ENCODE measurements around the gene BORCS8.
"Not testable (repeated sequence)": the region's sequence is repeated elsewhere in the genome, so short reads cannot be mapped to it uniquely, and the experiment has no call there.

BORCS8 gene

DNA sequence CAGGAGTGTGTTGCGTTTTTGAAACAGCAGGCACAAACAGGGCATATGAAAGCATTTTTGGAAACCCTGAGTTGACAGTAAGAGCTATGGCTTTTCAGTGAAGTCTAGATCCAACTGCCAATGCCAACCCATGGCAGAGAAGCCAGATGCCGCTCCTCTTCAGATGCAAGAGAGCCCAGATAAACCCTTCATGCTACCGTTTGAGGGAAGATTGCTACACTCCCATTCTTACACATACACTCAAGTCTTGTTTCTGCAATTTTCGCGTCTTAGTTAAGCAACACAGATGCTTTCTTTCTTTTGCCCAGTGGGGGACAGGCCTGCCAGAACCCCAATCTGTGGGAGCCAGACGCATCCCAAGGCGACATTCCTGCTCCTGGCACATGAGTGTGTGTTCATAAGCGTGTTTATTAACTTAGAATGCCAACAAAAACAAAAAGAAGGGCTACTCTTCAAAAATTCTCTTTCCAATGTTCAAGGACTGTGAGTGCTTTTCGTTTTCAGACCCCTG is 10.4 kb downstream of the BORCS8 start:
- DNase-seq (ENCODE audit: low read depth in 4 of 4, low spot score in 1 of 4): no peak

DNA sequence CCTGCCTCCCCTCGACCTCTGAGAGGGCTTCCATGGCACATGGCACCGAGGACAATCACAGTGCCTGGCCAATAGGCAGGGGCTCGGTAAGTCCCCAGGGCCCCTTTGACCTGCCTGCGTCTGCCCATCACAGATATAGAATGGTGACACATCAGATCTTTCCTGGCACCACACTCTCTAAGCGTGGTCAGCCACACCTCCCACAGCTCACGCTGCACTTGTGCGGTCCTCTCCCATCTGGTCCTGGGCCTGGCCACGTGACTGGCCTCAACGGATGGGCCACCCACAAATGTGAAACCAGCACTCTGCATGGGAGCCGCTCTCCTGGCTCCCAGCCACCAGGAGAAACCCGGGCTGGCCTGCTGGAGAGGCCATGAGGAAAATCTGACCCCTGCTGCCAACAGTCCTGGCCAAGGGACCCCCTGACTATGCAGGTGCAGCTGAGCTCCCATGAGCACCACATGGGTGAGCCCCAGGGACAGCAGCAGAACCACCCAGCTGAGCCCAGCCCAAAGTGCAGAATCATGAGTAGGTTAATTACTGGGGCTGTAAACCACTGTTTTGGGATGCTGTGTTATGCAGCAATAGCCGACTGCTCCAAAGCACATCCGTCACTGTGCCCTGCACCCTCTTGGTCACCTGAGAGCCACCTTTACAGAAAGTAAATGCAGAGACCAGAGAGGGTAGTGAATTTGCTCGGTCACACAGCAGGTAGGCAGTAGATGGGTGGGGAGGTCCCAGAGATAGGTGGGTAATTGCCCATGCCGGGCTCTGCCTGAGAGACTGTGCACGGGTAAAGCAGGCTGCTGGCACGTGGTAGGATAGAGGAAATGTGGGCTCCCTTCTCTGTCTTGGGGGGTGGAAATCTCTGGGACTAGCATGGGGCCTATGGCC is 12.2 kb downstream of the BORCS8 start:
- DNase-seq (ENCODE audit: low read depth in 4 of 4, low spot score in 1 of 4): no peak

GRCh38 chr19:19176950-19177349 is 15.0 kb downstream of the BORCS8 start:
- DNase-seq (ENCODE audit: low read depth in 4 of 4, low spot score in 1 of 4): no peak

GRCh38 chr19:19173243-19173642 is 18.7 kb downstream of the BORCS8 start:
- DNase-seq (ENCODE audit: low read depth in 4 of 4, low spot score in 1 of 4): not testable (repeated sequence)

DNA sequence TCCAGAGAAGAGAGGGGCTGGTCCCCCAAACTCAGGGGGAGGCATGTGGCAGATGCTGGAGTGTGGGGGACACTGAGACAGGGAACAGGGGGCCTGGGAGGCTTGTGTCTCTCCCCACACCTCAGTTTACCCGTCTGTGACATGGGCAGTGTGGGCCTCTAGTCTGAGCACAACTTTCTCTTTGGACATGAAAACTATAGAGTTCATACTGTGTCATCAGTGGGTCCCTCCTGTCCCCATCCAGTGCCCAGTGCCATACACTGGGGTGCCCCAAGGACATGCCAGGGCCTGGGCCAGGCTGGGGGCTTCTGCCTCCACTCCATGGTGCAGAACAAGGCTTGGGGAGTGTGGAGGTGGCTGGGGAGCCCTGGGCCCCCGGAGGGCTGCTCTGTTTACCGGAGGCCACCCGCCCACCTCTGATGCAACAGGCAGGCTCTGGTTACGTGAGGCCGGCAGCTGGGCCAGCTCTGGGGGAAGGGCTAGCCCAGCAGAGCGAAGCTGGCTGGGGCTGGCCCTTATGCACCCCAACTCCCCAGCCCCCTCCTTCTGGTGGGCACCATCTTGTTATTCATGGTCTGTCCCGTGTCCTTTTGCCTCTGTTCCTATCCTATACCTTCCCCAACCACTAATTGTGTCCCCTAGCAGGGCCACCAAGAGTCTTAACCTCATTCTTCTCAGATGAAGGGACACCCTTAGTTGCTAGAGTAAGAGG is 20.0 kb downstream of the BORCS8 start:
- no peak for DNase-seq (ENCODE audit: low read depth in 4 of 4, low spot score in 1 of 4)

- no peak for DNase-seq (ENCODE audit: low read depth in 4 of 4, low spot score in 1 of 4)
Observed at GRCh38 chr19:19170873-19171672, 20.9 kb downstream of the BORCS8 start.

DNA sequence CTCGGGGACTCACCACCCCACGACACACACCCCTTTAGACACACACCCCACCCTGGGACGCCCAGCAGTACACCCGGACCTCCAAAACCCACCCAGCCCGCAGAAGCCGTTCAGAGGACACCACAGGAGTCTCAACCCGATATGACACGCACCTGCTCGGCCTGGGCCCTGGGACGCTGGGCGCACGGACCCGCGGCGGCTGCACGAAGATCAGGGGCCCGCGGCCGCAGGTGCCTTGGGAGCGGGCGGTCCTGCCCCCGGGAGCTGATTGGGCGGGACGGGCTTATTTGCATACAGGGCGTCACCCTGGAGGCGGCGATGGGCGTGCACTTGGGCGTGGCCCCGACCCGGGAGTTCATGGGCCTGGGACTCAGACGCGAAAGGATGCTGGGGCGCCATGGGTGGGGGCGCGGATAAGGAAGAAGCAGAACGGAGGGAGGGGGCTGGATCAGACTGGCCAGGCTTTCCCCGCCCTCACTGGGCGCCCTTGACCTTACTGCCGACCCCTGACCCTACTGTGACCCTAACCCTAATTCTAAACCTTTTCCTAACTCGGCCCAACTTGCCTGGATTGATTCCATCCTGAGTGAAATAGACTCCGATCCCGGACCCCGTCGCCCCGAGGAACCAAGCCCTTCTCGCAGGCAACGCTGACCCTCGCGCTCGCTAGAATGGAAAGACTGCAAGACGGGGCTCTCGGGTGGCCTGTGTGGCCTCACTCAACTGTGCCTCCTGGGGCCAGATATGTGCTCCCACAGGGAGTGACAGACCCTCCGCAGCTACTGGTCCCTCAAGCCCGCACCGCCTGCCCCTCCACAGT is 21.7 kb downstream of the BORCS8 start, which contains the start of gene MEF2B:
TSS of gene MEF2B (minus strand) at position 211 of the 820 bp plus-strand sequence. CDS start 19,528 bp downstream, outside the sequence.
- peak; percentile 27 to 74 (median 63) for DNase-seq (ENCODE audit: low read depth in 4 of 4, low spot score in 1 of 4)

GRCh38 chr19:19169236-19170052 is 22.5 kb downstream of the BORCS8 start:
- DNase-seq (ENCODE audit: low read depth in 4 of 4, low spot score in 1 of 4): no peak

GRCh38 chr19:19167612-19168011 is 24.3 kb downstream of the BORCS8 start:
- DNase-seq (ENCODE audit: low read depth in 4 of 4, low spot score in 1 of 4): no peak

GRCh38 chr19:19165396-19165795 is 26.6 kb downstream of the BORCS8 start:
- no peak for DNase-seq (ENCODE audit: low read depth in 4 of 4, low spot score in 1 of 4)

DNA sequence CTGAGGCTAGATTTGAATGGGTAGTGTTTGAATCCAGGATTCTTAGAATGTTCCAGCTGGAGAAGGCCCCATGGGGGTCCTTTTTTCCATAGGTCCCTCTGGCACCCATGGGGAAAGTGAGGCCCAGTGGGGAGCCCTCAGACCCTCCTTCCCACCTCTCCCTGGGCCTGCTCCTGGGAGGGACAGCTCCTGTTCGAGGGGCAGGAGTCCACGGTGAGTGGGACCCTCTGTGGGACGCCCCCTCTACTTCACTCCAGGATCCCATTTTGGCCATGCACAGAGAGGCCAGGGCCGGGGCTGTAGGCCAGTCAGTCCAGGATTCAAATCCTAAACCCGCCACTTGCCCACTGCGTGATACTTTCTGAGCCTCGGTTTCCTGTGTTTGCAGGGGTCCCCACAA is 29.5 kb downstream of the BORCS8 start:
- no peak for DNase-seq (ENCODE audit: low read depth in 4 of 4, low spot score in 1 of 4)

- DNase-seq (ENCODE audit: low read depth in 4 of 4, low spot score in 1 of 4): no peak
Observed at GRCh38 chr19:19160461-19161035, 31.4 kb downstream of the BORCS8 start.

DNA sequence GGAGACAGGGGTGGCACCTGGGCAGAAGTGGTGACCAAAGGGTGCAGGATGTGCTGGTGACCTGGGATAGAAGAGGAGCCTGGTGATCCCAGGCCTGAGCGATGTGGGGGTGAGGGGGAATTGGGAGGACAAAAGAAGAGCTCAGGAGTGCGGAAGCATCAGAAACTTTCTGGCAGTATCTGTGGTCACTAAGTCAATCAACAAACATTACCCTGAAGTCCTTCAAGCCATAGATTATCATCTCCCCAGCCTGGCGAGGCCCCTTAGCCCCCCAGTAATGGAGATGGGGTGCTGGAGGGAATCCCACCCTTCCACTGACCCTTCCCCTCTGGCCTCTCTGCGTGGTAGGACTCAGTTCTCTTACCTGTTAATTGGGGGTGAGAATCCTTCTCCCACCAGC is 32.4 kb downstream of the BORCS8 start:
- DNase-seq (ENCODE audit: low read depth in 4 of 4, low spot score in 1 of 4): no peak

DNA sequence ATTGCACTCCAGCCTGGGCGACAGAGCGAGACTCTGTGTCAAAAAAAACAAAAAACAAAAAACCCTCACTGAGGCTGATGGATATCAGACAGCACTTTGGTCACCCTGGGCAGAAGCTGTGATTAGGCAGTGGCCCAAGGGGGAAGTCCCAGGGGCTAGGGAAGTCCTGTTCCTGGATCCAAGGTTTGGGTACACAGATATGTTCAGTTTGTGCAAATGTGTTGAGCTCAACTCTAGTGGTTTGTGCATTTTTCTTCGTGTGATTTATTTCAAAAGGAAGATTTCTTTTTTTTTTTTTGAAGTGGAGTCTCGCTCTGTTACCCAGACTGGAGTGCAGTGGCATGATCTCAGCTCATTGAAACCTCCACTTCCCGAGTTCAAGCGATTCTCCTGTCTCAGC is 34.1 kb downstream of the BORCS8 start:
- DNase-seq (ENCODE audit: low read depth in 4 of 4, low spot score in 1 of 4): no peak

- DNase-seq (ENCODE audit: low read depth in 4 of 4, low spot score in 1 of 4): no peak
Observed at GRCh38 chr19:19155495-19156219, 36.3 kb downstream of the BORCS8 start.

DNA sequence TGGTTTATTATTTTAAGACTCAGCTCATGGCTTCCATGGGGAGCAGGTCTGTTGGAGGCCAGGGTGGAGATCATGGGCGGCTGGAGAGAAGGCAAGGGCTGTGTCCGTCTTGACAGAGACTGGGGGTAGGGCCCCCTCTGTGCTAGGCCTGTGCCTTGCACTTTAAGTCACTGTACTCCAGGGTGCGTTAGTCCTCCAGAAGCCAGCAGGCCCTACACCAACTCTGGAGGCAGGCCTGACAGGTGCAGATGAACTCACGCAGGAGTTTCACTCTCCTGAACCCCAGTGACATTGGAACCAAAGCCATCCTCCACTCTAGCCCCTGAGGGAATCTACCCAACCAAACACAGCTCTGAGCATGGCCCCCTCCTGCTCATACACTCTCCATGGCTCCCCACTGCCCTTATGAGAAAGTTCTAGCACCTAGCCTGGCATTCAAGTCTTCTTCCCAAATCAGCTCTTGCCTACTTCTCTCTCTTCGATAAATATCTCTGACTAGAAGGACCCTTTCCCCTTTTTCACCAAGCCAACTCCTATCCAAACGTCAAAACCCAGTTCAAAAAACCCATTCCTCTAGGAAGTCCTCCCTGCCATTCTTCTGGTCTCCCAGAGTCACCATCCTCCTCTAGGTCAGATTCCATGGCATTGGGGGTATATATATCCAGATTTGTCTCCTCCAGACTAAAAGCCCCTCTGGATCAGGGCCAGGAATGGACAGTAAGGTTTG is 37.0 kb downstream of the BORCS8 start:
- DNase-seq (ENCODE audit: low read depth in 4 of 4, low spot score in 1 of 4): no peak

- no peak for DNase-seq (ENCODE audit: low read depth in 4 of 4, low spot score in 1 of 4)
Observed at GRCh38 chr19:19152668-19153384, 39.1 kb downstream of the BORCS8 start.

All from stimulated activated CD4-positive, alpha-beta T cell treated with anti-CD3 and anti-CD28 coated beads, Interleukin-1b, Interleukin-23, amount 100 ng/mL, for 24 hours (primary cell).